Type B pancreatic cell (in vitro differentiated cells): ENCODE measurements around the gene RAD52. TPM values are rescaled to one million over a fixed set of nuclear protein-coding genes. Genes with fewer than 3 reads are reported as not detected.

Experiments
- DNase-seq: peaks from one replicate; pipeline ENCODE4 v3.0.0; 2021; ENCODE audit warnings: mixed read lengths; ENCODE audit not compliant: unreplicated experiment; ENCODE audit errors: extremely low spot score
- H3K27ac Mint-ChIP-seq: 2 replicates; pipeline ENCODE4 v1.8.0; 2021; ENCODE audit warnings: mild to moderate bottlenecking, mixed read lengths
- H3K27me3 Mint-ChIP-seq: 2 replicates; pipeline ENCODE4 v1.8.0; 2021; ENCODE audit warnings: mixed read lengths
- H3K36me3 Mint-ChIP-seq: 2 replicates; pipeline ENCODE4 v1.8.0; 2021; ENCODE audit warnings: mixed read lengths
- H3K4me1 Mint-ChIP-seq: one replicate; pipeline ENCODE4 v1.8.0; 2021; ENCODE audit warnings: mixed read lengths; ENCODE audit not compliant: unreplicated experiment
- H3K4me3 Mint-ChIP-seq: 2 replicates; pipeline ENCODE4 v1.8.0; 2021; ENCODE audit warnings: mild to moderate bottlenecking, mixed read lengths
- H3K9me3 Mint-ChIP-seq: 2 replicates; pipeline ENCODE4 v1.8.0; 2021; ENCODE audit warnings: mixed read lengths
- total RNA-seq: library from RNA; stranded (reverse); gene quantifications from 2 replicates; pipeline ENCODE4 v1.2.1, GENCODE V29; 2021; ENCODE audit warnings: low replicate concordance
- TF ChIP-seq, protein P1 (sequence below): fragments of 200-600 bp; sonication (generic); conservative IDR thresholded peaks from 2 replicates; pipeline ENCODE4 v1.5.0; 2021; ENCODE audit warnings: antibody characterized with exemption, mild to moderate bottlenecking

Gene RAD52
- total RNA-seq, 1 donor from 2014 or later = 32.8 TPM

GRCh38 chr12:958588-959123 is 9.2 kb upstream of the RAD52 start:
- Mint-ChIP-seq H3K36me3 (peaks cover 4% of the 10 kb centered on the region), H3K27ac (no peak overlapping the region)
- TF ChIP-seq, protein P1, sequence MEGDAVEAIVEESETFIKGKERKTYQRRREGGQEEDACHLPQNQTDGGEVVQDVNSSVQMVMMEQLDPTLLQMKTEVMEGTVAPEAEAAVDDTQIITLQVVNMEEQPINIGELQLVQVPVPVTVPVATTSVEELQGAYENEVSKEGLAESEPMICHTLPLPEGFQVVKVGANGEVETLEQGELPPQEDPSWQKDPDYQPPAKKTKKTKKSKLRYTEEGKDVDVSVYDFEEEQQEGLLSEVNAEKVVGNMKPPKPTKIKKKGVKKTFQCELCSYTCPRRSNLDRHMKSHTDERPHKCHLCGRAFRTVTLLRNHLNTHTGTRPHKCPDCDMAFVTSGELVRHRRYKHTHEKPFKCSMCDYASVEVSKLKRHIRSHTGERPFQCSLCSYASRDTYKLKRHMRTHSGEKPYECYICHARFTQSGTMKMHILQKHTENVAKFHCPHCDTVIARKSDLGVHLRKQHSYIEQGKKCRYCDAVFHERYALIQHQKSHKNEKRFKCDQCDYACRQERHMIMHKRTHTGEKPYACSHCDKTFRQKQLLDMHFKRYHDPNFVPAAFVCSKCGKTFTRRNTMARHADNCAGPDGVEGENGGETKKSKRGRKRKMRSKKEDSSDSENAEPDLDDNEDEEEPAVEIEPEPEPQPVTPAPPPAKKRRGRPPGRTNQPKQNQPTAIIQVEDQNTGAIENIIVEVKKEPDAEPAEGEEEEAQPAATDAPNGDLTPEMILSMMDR = no peak

GRCh38 chr12:955939-956338 is 6.4 kb upstream of the RAD52 start:
- H3K9me3 Mint-ChIP-seq = no peaks in the 10 kb centered on the region
- TF ChIP-seq, protein P1 = no peak
- peaks cover 3% of the 10 kb centered on the region for H3K36me3 Mint-ChIP-seq
- H3K27ac Mint-ChIP-seq = no peak overlapping the region
- H3K4me3 Mint-ChIP-seq = no peak overlapping the region
- H3K27me3 Mint-ChIP-seq = no peaks in the 10 kb centered on the region
- DNase-seq = no peak
- no peaks in the 10 kb centered on the region for H3K4me1 Mint-ChIP-seq

More at GRCh38 chr12:958588-959123, 9.2 kb upstream of the RAD52 start:
- H3K4me1 Mint-ChIP-seq = no peaks in the 10 kb centered on the region
- H3K27me3 Mint-ChIP-seq = no peaks in the 10 kb centered on the region
- H3K9me3 Mint-ChIP-seq = peaks cover under 1% of the 10 kb centered on the region
- DNase-seq = no peak
- no peak overlapping the region for H3K4me3 Mint-ChIP-seq

GRCh38 chr12:954741-955140 is 5.2 kb upstream of the RAD52 start:
- Mint-ChIP-seq H3K27me3 (no peaks in the 10 kb centered on the region), H3K36me3 (no peaks in the 10 kb centered on the region), H3K4me3 (no peak overlapping the region), H3K27ac (no peak overlapping the region), H3K9me3 (no peaks in the 10 kb centered on the region), H3K4me1 (no peaks in the 10 kb centered on the region)
- no peak for DNase-seq
- TF ChIP-seq, protein P1 = no peak

- Mint-ChIP-seq H3K27me3 (no peaks in the 10 kb centered on the region), H3K4me1 (no peaks in the 10 kb centered on the region), H3K9me3 (no peaks in the 10 kb centered on the region), H3K4me3 (peak overlapping the region; percentile 17), H3K27ac (peak overlapping the region; percentile 27), H3K36me3 (no peaks in the 10 kb centered on the region)
- TF ChIP-seq, protein P1 = no peak
- DNase-seq = no peak
Observed at GRCh38 chr12:953776-954175, 4.3 kb upstream of the RAD52 start.

- no peak for DNase-seq
- peak overlapping the region; percentile 43 for H3K27ac Mint-ChIP-seq
Observed at GRCh38 chr12:951176-951575, 1.7 kb upstream of the RAD52 start.

More at GRCh38 chr12:951176-951575, 1.7 kb upstream of the RAD52 start:
- TF ChIP-seq, protein P1 = no peak
- Mint-ChIP-seq H3K9me3 (no peaks in the 10 kb centered on the region), H3K4me3 (peak overlapping the region; percentile 27), H3K27me3 (no peaks in the 10 kb centered on the region), H3K36me3 (peaks cover 12% of the 10 kb centered on the region), H3K4me1 (peaks cover 4% of the 10 kb centered on the region)
